H1 (cell line): ENCODE data around the gene STAP2. TPM values are rescaled to one million over a fixed set of nuclear protein-coding genes. Genes with fewer than 3 reads are reported as not detected.

ENCODE experiments used
- CTCF ChIA-PET: fragments of 300-600 bp; sonication (Branson Sonifier 250); formaldehyde crosslinking; loops from one replicate; lab custom pipeline; 2021; ENCODE audit not compliant: partially characterized antibody; lab: Charles Lee
- POLR2A ChIA-PET: fragments of 300-600 bp; sonication (Branson Sonifier 250); formaldehyde crosslinking; loops from one replicate; lab custom pipeline; 2021; ENCODE audit warnings: inconsistent platforms; ENCODE audit not compliant: partially characterized antibody; lab: Charles Lee
- DNase-seq, 2 experiments: peaks; one replicate each; pipeline versions ENCODE4 v3.0.0 to v3.0.0-alpha.2; 2010 to 2022; ENCODE audit warnings: low spot score in 2 of 2, low read depth in 1 of 2, mixed read lengths in 1 of 2
- FAIRE-seq: peaks from 2 replicates; lab custom pipeline; 2011; peaks lifted over from hg19 to GRCh38; lab: Jason Lieb, UNC
- H2AFZ ChIP-seq: 2 replicates; pipeline ENCODE4 v1.8.1; 2012; ENCODE audit warnings: low read length, inconsistent platforms
- H2AK5ac ChIP-seq: 2 replicates; pipeline ENCODE4 v1.6.1; 2013; ENCODE audit warnings: low read depth, low read length
- H2BK120ac ChIP-seq: replicated peaks from 2 replicates; pipeline ENCODE3; 2013; ENCODE audit warnings: low read depth, low read length, inconsistent platforms
- H2BK12ac ChIP-seq: 2 replicates; pipeline ENCODE4 v1.6.1; 2013; ENCODE audit warnings: low read depth, low read length
- H2BK15ac ChIP-seq: 2 replicates; pipeline ENCODE4 v1.6.1; 2013; ENCODE audit warnings: low read length
- H2BK20ac ChIP-seq: 2 replicates; pipeline ENCODE4 v1.6.1; 2013; ENCODE audit warnings: low read length
- H2BK5ac ChIP-seq: 2 replicates; pipeline ENCODE4 v1.6.1; 2013; ENCODE audit warnings: low read depth, low read length
- H3K14ac ChIP-seq: 2 replicates; pipeline ENCODE4 v1.6.1; 2013; ENCODE audit warnings: inconsistent platforms; ENCODE audit not compliant: insufficient read length
- H3K18ac ChIP-seq: 2 replicates; pipeline ENCODE4 v1.6.1; 2013; ENCODE audit warnings: low read length; ENCODE audit errors: extremely low read depth
- H3K23ac ChIP-seq: 2 replicates; pipeline ENCODE4 v1.6.1; 2013; ENCODE audit warnings: inconsistent platforms; ENCODE audit not compliant: insufficient read length
- H3K23me2 ChIP-seq: 2 replicates; pipeline ENCODE4 v1.6.1; 2013; ENCODE audit warnings: low read depth, low read length
- H3K27ac ChIP-seq: 2 replicates; pipeline ENCODE4 v1.6.1; 2011; ENCODE audit warnings: low read depth, low read length, inconsistent platforms
- H3K27me3 ChIP-seq, 4 experiments: replicated peaks in 1 of 4; 1 replicate in 1 of 4; 2 replicates in 3 of 4; pipeline versions ENCODE4 v1.6.1 to v1.8.1; 2011 to 2013; ENCODE audit warnings: low read length in 3 of 4, mild to moderate bottlenecking in 3 of 4, inconsistent platforms in 2 of 4, mixed read lengths in 2 of 4, moderate library complexity in 1 of 4; ENCODE audit not compliant: control insufficient read depth in 3 of 4, insufficient read depth in 3 of 4; ENCODE audit errors: extremely low read depth in 1 of 4
- H3K36me3 ChIP-seq, 4 experiments: 2 replicates each; pipeline versions ENCODE4 v1.6.1 to v1.8.1; 2011 to 2013; ENCODE audit warnings: mild to moderate bottlenecking in 4 of 4, low read length in 3 of 4, moderate library complexity in 2 of 4, control low read depth in 1 of 4, inconsistent platforms in 1 of 4; ENCODE audit not compliant: insufficient read depth in 4 of 4, control insufficient read depth in 2 of 4
- H3K4ac ChIP-seq: replicated peaks from 2 replicates; pipeline ENCODE3; 2013; ENCODE audit warnings: low read length, low read depth, mixed read lengths, inconsistent platforms; ENCODE audit not compliant: insufficient read length
- H3K4me1 ChIP-seq, 4 experiments: replicated peaks in 1 of 4; 1 replicate in 1 of 4; 2 replicates in 3 of 4; pipeline versions ENCODE4 v1.6.1 to v1.8.1; 2011 to 2013; ENCODE audit warnings: low read length in 3 of 4, inconsistent platforms in 2 of 4, mixed read lengths in 1 of 4; ENCODE audit not compliant: insufficient read depth in 4 of 4, control insufficient read depth in 3 of 4
- H3K4me2 ChIP-seq, 2 experiments: 2 replicates each; pipeline versions ENCODE4 v1.6.1 to v1.8.1; 2011 to 2013; ENCODE audit warnings: low read depth in 2 of 2, low read length in 2 of 2, control low read depth in 1 of 2, inconsistent platforms in 1 of 2, mild to moderate bottlenecking in 1 of 2; ENCODE audit not compliant: insufficient read depth in 1 of 2
- H3K4me3 ChIP-seq, 4 experiments: fragments of 200-600, 300-600 bp in 1 of 4; sonication (generic), shearing (Covaris generic), sonication (Bioruptor Twin) in 1 of 4; 2 replicates each; pipeline versions ENCODE4 v1.5.1 to v1.8.1; 2011 to 2016; ENCODE audit warnings: low read length in 4 of 4, low read depth in 3 of 4, control low read depth in 2 of 4, inconsistent platforms in 2 of 4, mild to moderate bottlenecking in 2 of 4, mixed read lengths in 1 of 4, moderate library complexity in 1 of 4; ENCODE audit not compliant: insufficient read depth in 2 of 4; ENCODE audit errors: extremely low read depth in 1 of 4
- H3K56ac ChIP-seq: replicated peaks from 2 replicates; pipeline ENCODE3; 2013; ENCODE audit warnings: low read depth, mild to moderate bottlenecking, mixed read lengths, low read length, inconsistent platforms; ENCODE audit not compliant: insufficient read length
- H3K79me1 ChIP-seq: 2 replicates; pipeline ENCODE4 v1.6.1; 2013; ENCODE audit warnings: low read depth, low read length, control low read depth
- H3K79me2 ChIP-seq, 2 experiments: 2 replicates each; pipeline versions ENCODE4 v1.6.1 to v1.8.1; 2012 to 2013; ENCODE audit warnings: low read length in 2 of 2, mild to moderate bottlenecking in 2 of 2, inconsistent platforms in 1 of 2; ENCODE audit not compliant: insufficient read depth in 2 of 2, control insufficient read depth in 1 of 2
- H3K9ac ChIP-seq, 4 experiments: replicated peaks in 1 of 4; 1 replicate in 1 of 4; 2 replicates in 3 of 4; pipeline versions ENCODE4 v1.6.1 to v1.8.1; 2011 to 2013; ENCODE audit warnings: low read depth in 3 of 4, low read length in 3 of 4, control low read depth in 2 of 4, mild to moderate bottlenecking in 2 of 4, moderate library complexity in 2 of 4, inconsistent platforms in 1 of 4; ENCODE audit errors: extremely low read depth in 1 of 4
- H3K9me3 ChIP-seq, 2 experiments: 2 replicates each; pipeline versions ENCODE4 v1.6.1 to v1.8.1; 2012 to 2013; ENCODE audit warnings: mild to moderate bottlenecking in 2 of 2, moderate library complexity in 2 of 2, control low read depth in 1 of 2, inconsistent platforms in 1 of 2, low read depth in 1 of 2, low read length in 1 of 2, mixed read lengths in 1 of 2; ENCODE audit not compliant: insufficient read depth in 2 of 2
- H4K20me1 ChIP-seq, 2 experiments: replicated peaks in 1 of 2; 2 replicates each; pipeline versions ENCODE3 to v1.8.1; 2011 to 2013; ENCODE audit warnings: inconsistent platforms in 2 of 2, low read length in 2 of 2, mild to moderate bottlenecking in 1 of 2; ENCODE audit not compliant: insufficient read depth in 2 of 2, control insufficient read depth in 1 of 2
- H4K5ac ChIP-seq: 2 replicates; pipeline ENCODE4 v1.6.1; 2013; ENCODE audit warnings: low read length, low read depth, mixed read lengths, inconsistent platforms; ENCODE audit not compliant: insufficient read length
- H4K8ac ChIP-seq: 2 replicates; pipeline ENCODE4 v1.8.0; 2013; ENCODE audit warnings: mild to moderate bottlenecking, moderate library complexity, low read length, inconsistent platforms; ENCODE audit not compliant: insufficient read depth; ENCODE audit errors: extremely low read depth
- H4K91ac ChIP-seq: replicated peaks from 2 replicates; pipeline ENCODE3; 2013; ENCODE audit warnings: low read length, mixed read lengths, inconsistent platforms; ENCODE audit not compliant: insufficient read length
- ATF3 ChIP-seq: IDR thresholded peaks from 2 replicates; pipeline ENCODE4 v1.6.1; 2011; ENCODE audit warnings: low read depth, mild to moderate bottlenecking, low read length; ENCODE audit not compliant: insufficient read depth
- BRCA1 ChIP-seq: IDR thresholded peaks from 2 replicates; pipeline ENCODE4 v1.6.1; 2012; ENCODE audit warnings: low read depth, low read length, improper control_type of control experiment
- CBX5 ChIP-seq: fragments of 300-800, 300-1000 bp; sonication (generic); IDR thresholded peaks from 2 replicates; pipeline ENCODE4 v1.7.1; 2016; ENCODE audit warnings: antibody characterized with exemption, low read length, low read depth
- CEBPB ChIP-seq: IDR thresholded peaks from 2 replicates; pipeline ENCODE4 v1.6.1; 2012; ENCODE audit warnings: low read depth, low read length
- CHD2 ChIP-seq: IDR thresholded peaks from 2 replicates; pipeline ENCODE4 v1.6.1; 2012; ENCODE audit warnings: low read length, improper control_type of control experiment
- E2F6 ChIP-seq: IDR thresholded peaks from 2 replicates; pipeline ENCODE4 v1.6.1; 2012; ENCODE audit warnings: inconsistent platforms
- HDAC6 ChIP-seq: IDR thresholded peaks from one replicate; pipeline ENCODE4 v1.7.1; 2012; ENCODE audit warnings: low read depth, mild to moderate bottlenecking, inconsistent platforms, low read length, moderate library complexity
- POLR2A ChIP-seq, 2 experiments: IDR thresholded peaks; 1 replicate in 1 of 2; 2 replicates in 1 of 2; pipeline ENCODE4 v1.6.1; 2011; ENCODE audit warnings: low read depth in 2 of 2, low read length in 2 of 2, mild to moderate bottlenecking in 2 of 2; ENCODE audit errors: control extremely low read depth in 1 of 2
- RBBP5 ChIP-seq: IDR thresholded peaks from 2 replicates; pipeline ENCODE4 v1.7.1; 2012; ENCODE audit warnings: low read depth, mild to moderate bottlenecking, inconsistent platforms, low read length, moderate library complexity, borderline replicate concordance
- SIX5 ChIP-seq: IDR thresholded peaks from 2 replicates; pipeline ENCODE4 v1.6.1; 2011; ENCODE audit warnings: mild to moderate bottlenecking, low read depth, low read length
- SP2 ChIP-seq: IDR thresholded peaks from 2 replicates; pipeline ENCODE4 v1.6.1; 2012; ENCODE audit warnings: mild to moderate bottlenecking, low read length, inconsistent platforms
- TAF1 ChIP-seq: IDR thresholded peaks from 2 replicates; pipeline ENCODE4 v1.6.1; 2011; ENCODE audit warnings: mild to moderate bottlenecking, low read depth, low read length
- WGBS, 2 experiments: shearing (Covaris generic) in 1 of 2; methylation state at CpG; one replicate each; pipeline versions ENCODE4 v1.1.6 to v1.1.7; 2013 to 2015; ENCODE audit warnings: low lambda C conversion rate in 2 of 2, mixed read lengths in 2 of 2, inconsistent platforms in 1 of 2, low coverage in 1 of 2, missing lambda C conversion rate in 1 of 2; ENCODE audit not compliant: insufficient replicate concordance in 2 of 2, insufficient coverage in 1 of 2, insufficient read length in 1 of 2; ENCODE audit errors: extremely low coverage in 1 of 2, missing lambda C conversion rate in 1 of 2; 5-methylcytosine and 5-hydroxymethylcytosine counted together
- polyA plus RNA-seq, 7 experiments: library from polyadenylated mRNA; depleted of rRNA in 3 of 7; stranded (reverse) in 5 of 7; unstranded in 2 of 7; fragments of >200 nt in 5 of 7; fragments of 200-250 nt in 2 of 7; gene quantifications; 1 replicate in 5 of 7; 2 replicates in 1 of 7; 4 replicates in 1 of 7; pipeline versions ENCODE4 v1.2.1 to v1.2.3, GENCODE V29; 2011 to 2013; ENCODE audit warnings: missing spikeins in 2 of 7, mixed read lengths in 2 of 7
- total RNA-seq: library from RNA; stranded (reverse); fragmentation: NEBNext Ultra II Directional; extraction: Animal tissue kit (Norgen Biotek cat#: 25700); gene quantifications from 2 replicates; pipeline ENCODE4 v1.2.1, GENCODE V29; 2021

The STAP2 gene
- total and polyA plus RNA-seq, 2 of the 8 experiments (the other 6 are each of a cell fraction or from before 2014, with no cell fraction given): 15.3 to 37.3 TPM

- no peaks in the 10 kb centered on the region for H3K23me2 ChIP-seq
- CTCF ChIA-PET: interaction anchor here (1.2 to 7.2 kb wide), 4 partner anchors 9 to 118 kb away, joined by 3 to 72 read pairs (median 5); no protein-coding TSS in a partner anchor
- no peaks in the 10 kb centered on the region; a peak in 1 of 8 replicates for H3K36me3 ChIP-seq
- no peak overlapping the region for H3K9ac ChIP-seq
- H4K91ac ChIP-seq: no peak overlapping the region
- H2BK120ac ChIP-seq: no peak overlapping the region
- peak overlapping the region; percentile 24; the same call in 1 of the 2 replicates for H2BK5ac ChIP-seq
- no peak overlapping the region for H3K18ac ChIP-seq
- H2AK5ac ChIP-seq: no peak overlapping the region
- DNase-seq (no peak), FAIRE-seq (no peak)
- peaks cover 0 to 16% (median 12%) of the 10 kb centered on the region in 4 experiments; a peak in 6 of 7 replicates for H3K4me1 ChIP-seq
- peaks cover 12 to 44% of the 10 kb centered on the region in 2 experiments for H4K20me1 ChIP-seq
- H2BK20ac ChIP-seq: no peak overlapping the region
- H4K5ac ChIP-seq: no peak overlapping the region
- H3K79me1 ChIP-seq: peaks cover 36% of the 10 kb centered on the region
- POLR2A ChIA-PET: interaction anchor here (0.9 to 2.7 kb wide), 7 partner anchors 10 to 136 kb away, joined by 3 to 11 read pairs (median 5); no protein-coding TSS in a partner anchor
- no peak overlapping the region for H3K4me3 ChIP-seq
- 0 out of 4 replicates have a peak overlapping the region, but pooled peaks of 1 of the 2 experiments have one; percentile 5 for H3K4me2 ChIP-seq
- no peak overlapping the region for H3K27ac ChIP-seq
- WGBS, 2 experiments: 87% methylated on average over 15 of the region's 15 CpGs; no CpG with 5 or more reads in 1 of the 2 experiments
- H3K79me2 ChIP-seq: peaks cover 0 to 67% of the 10 kb centered on the region in 2 experiments; a peak in 2 of 4 replicates
- peak overlapping the region; percentile 14 for H4K8ac ChIP-seq
- H3K9me3 ChIP-seq: no peaks in the 10 kb centered on the region
- no peaks in the 10 kb centered on the region for H3K27me3 ChIP-seq
- no peak overlapping the region for H3K23ac ChIP-seq
- H2AFZ ChIP-seq: no peak overlapping the region
- H3K56ac ChIP-seq: no peak overlapping the region
- H2BK12ac ChIP-seq: no peak overlapping the region
- no peak overlapping the region for H3K14ac ChIP-seq
- no peak overlapping the region for H2BK15ac ChIP-seq
- H3K4ac ChIP-seq: no peak overlapping the region
- TF ChIP-seq SIX5 (no peak), CBX5 (no peak), CEBPB (no peak), POLR2A (IDR thresholded peaks at IDR 0.05; ENCODE audit: control extremely low read depth in 1 of 2, low read depth in 2 of 2, low read length in 2 of 2) (no peak), ATF3 (no peak), HDAC6 (no peak), RBBP5 (no peak), TAF1 (no peak), CHD2 (no peak), E2F6 (no peak), BRCA1 (no peak), SP2 (no peak)
These were observed 46.8 kb upstream of the STAP2 start for GRCh38 chr19:4385291-4386040.
